H9 (cell line): ENCODE data around the gene ZC3H7B. TPM values are rescaled to one million over a fixed set of nuclear protein-coding genes. Genes with fewer than 3 reads are reported as not detected.

ENCODE experiments used
- DNase-seq: peaks from one replicate; pipeline ENCODE4 v3.0.0-alpha.2; 2017
- H2AFZ ChIP-seq: one replicate; pipeline ENCODE4 v1.6.1; 2013; ENCODE audit warnings: mild to moderate bottlenecking, low read length, control low read depth, moderate library complexity
- H2AK5ac ChIP-seq: 2 replicates; pipeline ENCODE4 v1.6.1; 2013; ENCODE audit warnings: low read length, control low read depth, mixed read lengths; ENCODE audit not compliant: insufficient read length
- H2BK120ac ChIP-seq: one replicate; pipeline ENCODE4 v1.6.1; 2013; ENCODE audit warnings: low read depth, mild to moderate bottlenecking, low read length, control low read depth, inconsistent platforms; ENCODE audit not compliant: poor library complexity, severe bottlenecking
- H2BK12ac ChIP-seq: 2 replicates; pipeline ENCODE4 v1.6.1; 2013; ENCODE audit warnings: low read length, control low read depth, mixed read lengths, low read depth; ENCODE audit not compliant: insufficient read length
- H2BK15ac ChIP-seq: 2 replicates; pipeline ENCODE4 v1.6.1; 2013; ENCODE audit warnings: low read depth, low read length, control low read depth
- H2BK20ac ChIP-seq: one replicate; pipeline ENCODE4 v1.6.1; 2013; ENCODE audit warnings: low read depth, mild to moderate bottlenecking, low read length, control low read depth, inconsistent platforms; ENCODE audit not compliant: poor library complexity, severe bottlenecking
- H2BK5ac ChIP-seq: 2 replicates; pipeline ENCODE4 v1.6.1; 2013; ENCODE audit warnings: low read length, control low read depth, mixed read lengths; ENCODE audit not compliant: insufficient read length
- H3K14ac ChIP-seq: 2 replicates; pipeline ENCODE4 v1.6.1; 2013; ENCODE audit warnings: low read length, control low read depth; ENCODE audit not compliant: insufficient read depth
- H3K18ac ChIP-seq: 2 replicates; pipeline ENCODE4 v1.6.1; 2013; ENCODE audit warnings: low read depth, mild to moderate bottlenecking, mixed read lengths, low read length, control low read depth; ENCODE audit not compliant: insufficient read length
- H3K23ac ChIP-seq: 2 replicates; pipeline ENCODE4 v1.6.1; 2013; ENCODE audit warnings: low read length, control low read depth, mixed read lengths, low read depth; ENCODE audit not compliant: insufficient read length
- H3K23me2 ChIP-seq: 2 replicates; pipeline ENCODE4 v1.6.1; 2013; ENCODE audit warnings: low read depth, mild to moderate bottlenecking, mixed read lengths, low read length, control low read depth; ENCODE audit not compliant: insufficient read length, poor library complexity, severe bottlenecking
- H3K27ac ChIP-seq: 2 replicates; pipeline ENCODE4 v1.5.1; 2013; ENCODE audit warnings: low read length, control low read depth, mixed read lengths, low read depth; ENCODE audit not compliant: insufficient read length
- H3K27me3 ChIP-seq: 2 replicates; pipeline ENCODE4 v1.6.1; 2013; ENCODE audit warnings: low read length, control low read depth, inconsistent platforms; ENCODE audit not compliant: insufficient read depth
- H3K4ac ChIP-seq: 2 replicates; pipeline ENCODE4 v1.6.1; 2013; ENCODE audit warnings: low read depth, mild to moderate bottlenecking, control low read depth, inconsistent platforms, low read length, moderate library complexity
- H3K4me1 ChIP-seq: 2 replicates; pipeline ENCODE4 v1.6.1; 2013; ENCODE audit warnings: low read length, control low read depth, inconsistent platforms; ENCODE audit not compliant: insufficient read depth
- H3K4me2 ChIP-seq: 2 replicates; pipeline ENCODE4 v1.6.1; 2013; ENCODE audit warnings: low read length, control low read depth, mixed read lengths; ENCODE audit not compliant: insufficient read length, insufficient read depth
- H3K56ac ChIP-seq: 2 replicates; pipeline ENCODE4 v1.6.1; 2013; ENCODE audit warnings: low read depth, mild to moderate bottlenecking, mixed read lengths, low read length, control low read depth; ENCODE audit not compliant: insufficient read length
- H3K79me1 ChIP-seq: 2 replicates; pipeline ENCODE4 v1.6.1; 2013; ENCODE audit warnings: low read depth, mild to moderate bottlenecking, moderate library complexity, low read length, control low read depth, inconsistent platforms; ENCODE audit not compliant: insufficient read depth, poor library complexity, severe bottlenecking
- H3K79me2 ChIP-seq: 2 replicates; pipeline ENCODE4 v1.6.1; 2013; ENCODE audit warnings: low read length, control low read depth, inconsistent platforms; ENCODE audit not compliant: insufficient read depth
- H3K9ac ChIP-seq: 2 replicates; pipeline ENCODE4 v1.6.1; 2013; ENCODE audit warnings: low read length, control low read depth, mixed read lengths; ENCODE audit not compliant: insufficient read length; ENCODE audit errors: extremely low read depth
- H3K9me3 ChIP-seq: one replicate; pipeline ENCODE4 v1.6.1; 2013; ENCODE audit warnings: low read depth, low read length, inconsistent platforms; ENCODE audit not compliant: control insufficient read depth
- H3T11ph ChIP-seq: one replicate; pipeline ENCODE4 v1.6.1; 2013; ENCODE audit warnings: mild to moderate bottlenecking, low read length, control low read depth, inconsistent platforms
- H4K20me1 ChIP-seq: one replicate; pipeline ENCODE4 v1.6.1; 2013; ENCODE audit not compliant: control insufficient read depth, insufficient read length, insufficient read depth
- H4K5ac ChIP-seq: 2 replicates; pipeline ENCODE4 v1.6.1; 2013; ENCODE audit warnings: low read depth, mild to moderate bottlenecking, mixed read lengths, low read length, control low read depth; ENCODE audit not compliant: insufficient read length
- H4K8ac ChIP-seq: replicated peaks from 2 replicates; pipeline ENCODE4 v1.6.1; 2013; ENCODE audit warnings: low read length, control low read depth, mixed read lengths, low read depth; ENCODE audit not compliant: insufficient read length
- H4K91ac ChIP-seq: 2 replicates; pipeline ENCODE4 v1.6.1; 2013; ENCODE audit warnings: low read depth, mild to moderate bottlenecking, moderate library complexity, mixed read lengths, low read length, control low read depth; ENCODE audit not compliant: insufficient read length
- H3K27ac Mint-ChIP-seq, 3 experiments: 2 replicates in 2 of 3; 3 replicates in 1 of 3; pipeline ENCODE4 v1.8.0; 2020 to 2021; ENCODE audit warnings: mixed read lengths in 3 of 3, mild to moderate bottlenecking in 1 of 3, moderate library complexity in 1 of 3
- H3K27me3 Mint-ChIP-seq: 2 replicates; pipeline ENCODE4 v1.8.0; 2021; ENCODE audit warnings: low read depth, mild to moderate bottlenecking, moderate library complexity, mixed read lengths
- H3K36me3 Mint-ChIP-seq, 3 experiments: 2 replicates in 2 of 3; 3 replicates in 1 of 3; pipeline ENCODE4 v1.8.0; 2020 to 2021; ENCODE audit warnings: low read depth in 3 of 3, mixed read lengths in 3 of 3; ENCODE audit not compliant: insufficient read depth in 1 of 3
- H3K4me1 Mint-ChIP-seq, 2 experiments: 2 replicates each; pipeline ENCODE4 v1.8.0; 2020; ENCODE audit warnings: mixed read lengths in 2 of 2
- H3K4me3 Mint-ChIP-seq, 2 experiments: 2 replicates in 1 of 2; 3 replicates in 1 of 2; pipeline ENCODE4 v1.8.0; 2020 to 2021; ENCODE audit warnings: mild to moderate bottlenecking in 2 of 2, mixed read lengths in 2 of 2, moderate library complexity in 1 of 2
- H3K9me3 Mint-ChIP-seq, 2 experiments: 2 replicates in 1 of 2; 3 replicates in 1 of 2; pipeline ENCODE4 v1.8.0; 2020; ENCODE audit warnings: mild to moderate bottlenecking in 2 of 2, mixed read lengths in 2 of 2, moderate library complexity in 1 of 2
- WGBS: extraction: QIAGEN DNeasy Blood & Tissue Kit; methylation state at CpG from one replicate; pipeline ENCODE4 v1.1.7; 2013; ENCODE audit warnings: missing lambda C conversion rate, low lambda C conversion rate, mixed read lengths; ENCODE audit not compliant: insufficient read length; ENCODE audit errors: extremely low coverage; 5-methylcytosine and 5-hydroxymethylcytosine counted together
- total RNA-seq: library from RNA; stranded (reverse); gene quantifications from 2 replicates; pipeline ENCODE4 v1.2.1, GENCODE V29; 2021
- TF ChIP-seq, protein P1 (sequence below): fragments of 200-600 bp; sonication (generic); conservative IDR thresholded peaks from 3 replicates; pipeline ENCODE4 v1.8.0; 2021; ENCODE audit warnings: antibody characterized with exemption, mild to moderate bottlenecking

Gene ZC3H7B
- total RNA-seq, 1 experiment from 2014 or later: 69.3 TPM

DNA sequence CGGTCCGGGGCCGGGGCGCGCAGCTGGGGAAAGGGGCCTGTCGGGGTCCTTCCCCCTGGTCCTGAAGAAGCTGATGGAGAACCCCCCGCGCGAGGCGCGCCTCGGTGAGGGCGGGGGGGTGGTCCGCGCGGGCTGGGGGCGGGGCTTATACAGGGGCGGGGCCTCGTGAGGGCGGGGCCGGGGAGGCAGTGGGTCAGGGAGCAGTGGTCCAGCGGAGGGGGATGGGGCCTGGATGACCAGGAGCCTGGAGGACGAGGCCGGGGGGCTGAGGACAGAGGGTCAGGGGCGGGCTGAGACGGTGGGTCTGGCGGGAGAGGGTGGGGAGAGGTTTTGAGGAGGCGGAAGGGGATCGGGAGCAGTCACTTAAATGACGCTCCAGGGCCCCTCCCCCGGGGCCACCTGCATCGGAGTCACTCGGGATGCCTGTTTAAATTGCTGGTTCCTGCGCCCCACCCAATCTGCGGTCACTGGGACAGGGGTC, 80.8 kb downstream of the ZC3H7B start:
- no peak overlapping the region for H3K9ac ChIP-seq
- H3K36me3 Mint-ChIP-seq: peaks cover 0 to 2% (median 0%) of the 10 kb centered on the region in 3 experiments; a peak in 1 of 7 replicates
- no peak overlapping the region for H3K56ac ChIP-seq
- TF ChIP-seq, protein P1, sequence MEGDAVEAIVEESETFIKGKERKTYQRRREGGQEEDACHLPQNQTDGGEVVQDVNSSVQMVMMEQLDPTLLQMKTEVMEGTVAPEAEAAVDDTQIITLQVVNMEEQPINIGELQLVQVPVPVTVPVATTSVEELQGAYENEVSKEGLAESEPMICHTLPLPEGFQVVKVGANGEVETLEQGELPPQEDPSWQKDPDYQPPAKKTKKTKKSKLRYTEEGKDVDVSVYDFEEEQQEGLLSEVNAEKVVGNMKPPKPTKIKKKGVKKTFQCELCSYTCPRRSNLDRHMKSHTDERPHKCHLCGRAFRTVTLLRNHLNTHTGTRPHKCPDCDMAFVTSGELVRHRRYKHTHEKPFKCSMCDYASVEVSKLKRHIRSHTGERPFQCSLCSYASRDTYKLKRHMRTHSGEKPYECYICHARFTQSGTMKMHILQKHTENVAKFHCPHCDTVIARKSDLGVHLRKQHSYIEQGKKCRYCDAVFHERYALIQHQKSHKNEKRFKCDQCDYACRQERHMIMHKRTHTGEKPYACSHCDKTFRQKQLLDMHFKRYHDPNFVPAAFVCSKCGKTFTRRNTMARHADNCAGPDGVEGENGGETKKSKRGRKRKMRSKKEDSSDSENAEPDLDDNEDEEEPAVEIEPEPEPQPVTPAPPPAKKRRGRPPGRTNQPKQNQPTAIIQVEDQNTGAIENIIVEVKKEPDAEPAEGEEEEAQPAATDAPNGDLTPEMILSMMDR: no peak
- H4K20me1 ChIP-seq: no peaks in the 10 kb centered on the region
- H3K79me2 ChIP-seq: no peaks in the 10 kb centered on the region
- no peak overlapping the region for H2BK20ac ChIP-seq
- peak overlapping the region; percentile 78 to 90 for H3K4me3 Mint-ChIP-seq
- peak overlapping the region in 1 of 3 experiments; percentile 64; a peak in 2 of 7 replicates for H3K27ac Mint-ChIP-seq
- no peaks in the 10 kb centered on the region for H3K79me1 ChIP-seq
- WGBS: no CpG with 5 or more reads among the region's 35 CpGs
- H3K27me3 Mint-ChIP-seq: peaks cover 1% of the 10 kb centered on the region
- H3K27ac ChIP-seq: no peak overlapping the region
- no peak overlapping the region for H2AK5ac ChIP-seq
- H3K23me2 ChIP-seq: peaks cover 12% of the 10 kb centered on the region
- H3K9me3 ChIP-seq: no peaks in the 10 kb centered on the region
- H2AFZ ChIP-seq: no peak overlapping the region
- H3K18ac ChIP-seq: peak overlapping the region; percentile 86
- H3K4me1 ChIP-seq: no peaks in the 10 kb centered on the region
- no peak overlapping the region for H3K4ac ChIP-seq
- H3K4me2 ChIP-seq: peak overlapping the region; percentile 92
- no peak overlapping the region for H2BK5ac ChIP-seq
- H4K5ac ChIP-seq: no peak overlapping the region
- H3K23ac ChIP-seq: no peak overlapping the region
- no peak overlapping the region for H4K8ac ChIP-seq
- no peaks in the 10 kb centered on the region for H3K27me3 ChIP-seq
- H2BK15ac ChIP-seq: no peak overlapping the region
- no peak overlapping the region for H4K91ac ChIP-seq
- no peak overlapping the region for H2BK120ac ChIP-seq
- H3K4me1 Mint-ChIP-seq: peaks cover 24 to 25% of the 10 kb centered on the region in 2 experiments
- no peak overlapping the region for H2BK12ac ChIP-seq
- no peak overlapping the region for H3T11ph ChIP-seq
- H3K9me3 Mint-ChIP-seq: no peaks in the 10 kb centered on the region; a peak in 1 of 5 replicates
- H3K14ac ChIP-seq: no peak overlapping the region; the same call in 1 of the 2 replicates
- DNase-seq: no peak
